Measurements from ENCODE around the gene PRKD3.

- TF ChIP-seq POLR2AphosphoS5 (IDR thresholded peaks at IDR 0.05; ENCODE audit: insufficient read depth in 1 of 2, low read depth in 1 of 2) (no peak), CTCF (IDR thresholded peaks at IDR 0.05) (no peak), POLR2A (IDR thresholded peaks at IDR 0.05) (no peak)
Observed at GRCh38 chr2:37315364-37315763, 9.3 kb downstream of the PRKD3 start.

Data from vagina (tissue), 2 donors.